DND-41 (cell line): ENCODE results near the gene IRF5.

Experiments used
- CTCF ChIP-seq: IDR thresholded peaks from 2 replicates; pipeline ENCODE4 v1.5.1; 2012; ENCODE audit warnings: borderline replicate concordance, low read length, moderate library complexity, mild to moderate bottlenecking; ENCODE audit not compliant: poor library complexity, severe bottlenecking; ENCODE audit errors: extremely low read depth
- EZH2 ChIP-seq: IDR thresholded peaks from 3 replicates; pipeline ENCODE4 v1.6.1; 2012; ENCODE audit warnings: borderline replicate concordance, low read depth, mild to moderate bottlenecking, moderate library complexity, low read length, inconsistent platforms; ENCODE audit not compliant: severe bottlenecking

DNA sequence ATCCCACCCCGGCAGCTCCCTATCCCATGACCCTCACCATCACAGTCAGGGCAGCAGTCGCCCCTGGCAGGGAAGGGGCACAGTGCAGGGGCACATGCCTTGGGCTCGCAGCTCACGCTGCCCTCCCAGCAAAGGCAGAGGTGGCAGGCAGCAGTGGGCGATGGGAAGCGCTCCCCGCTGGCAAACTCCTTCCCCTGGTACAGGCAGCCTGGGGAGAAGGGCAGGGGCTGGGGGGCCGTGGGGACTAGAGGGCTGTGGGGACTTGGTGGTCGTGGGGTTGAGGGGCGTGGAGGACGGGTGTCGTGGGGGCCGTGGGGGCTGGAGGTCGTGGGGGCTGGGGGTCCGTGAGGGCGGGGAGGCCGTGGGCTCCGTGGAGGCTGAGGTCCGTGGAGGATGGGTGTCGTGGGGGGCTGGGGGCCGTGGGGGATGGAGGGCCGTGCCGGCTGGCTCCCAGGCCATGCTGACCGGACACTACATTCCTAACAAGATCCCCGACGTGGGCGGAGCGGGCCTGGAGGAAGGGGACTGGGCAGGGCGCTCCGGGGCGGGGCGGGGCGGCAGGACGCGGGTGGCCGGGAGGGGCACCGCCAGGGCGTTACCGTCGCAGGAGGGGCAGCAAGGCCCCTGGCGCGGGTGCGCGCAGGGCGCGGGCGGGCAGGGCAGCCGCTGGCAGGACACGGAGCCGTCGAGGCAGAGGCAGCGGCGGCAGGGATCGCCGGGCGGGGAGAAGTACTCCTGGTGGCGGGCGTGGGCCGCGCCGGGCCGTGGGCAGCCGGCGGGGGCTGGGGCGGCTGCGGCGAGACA lies 47.2 kb upstream of the IRF5 start:
- no peak for TF ChIP-seq CTCF
- no peak for TF ChIP-seq EZH2
